Neuronal stem cell (in vitro differentiated cells): ENCODE measurements around the gene SPEM3.

Experiments
- DNase-seq: peaks from one replicate; pipeline ENCODE4 v3.0.0-alpha.2; 2013; ENCODE audit warnings: low spot score
- H2AFZ ChIP-seq: one replicate; pipeline ENCODE4 v1.6.1; 2013; ENCODE audit warnings: mild to moderate bottlenecking, low read length, inconsistent platforms
- H2AK5ac ChIP-seq: 2 replicates; pipeline ENCODE4 v1.6.1; 2013; ENCODE audit warnings: low read depth, mild to moderate bottlenecking, inconsistent platforms, low read length, moderate library complexity, mixed read lengths
- H2BK120ac ChIP-seq: 2 replicates; pipeline ENCODE4 v1.6.1; 2013; ENCODE audit warnings: low read depth, mild to moderate bottlenecking, inconsistent platforms, low read length, moderate library complexity, mixed read lengths
- H2BK12ac ChIP-seq: one replicate; pipeline ENCODE4 v1.6.1; 2013; ENCODE audit warnings: low read length, inconsistent platforms
- H2BK15ac ChIP-seq: 2 replicates; pipeline ENCODE4 v1.6.1; 2013; ENCODE audit warnings: mild to moderate bottlenecking, low read length, inconsistent platforms, mixed read lengths
- H2BK5ac ChIP-seq: one replicate; pipeline ENCODE4 v1.6.1; 2013; ENCODE audit warnings: inconsistent platforms, mild to moderate bottlenecking, low read length, moderate library complexity
- H3K14ac ChIP-seq: one replicate; pipeline ENCODE4 v1.6.1; 2013; ENCODE audit warnings: low read length, inconsistent platforms
- H3K18ac ChIP-seq: 2 replicates; pipeline ENCODE4 v1.6.1; 2013; ENCODE audit warnings: low read length, inconsistent platforms
- H3K23ac ChIP-seq: 2 replicates; pipeline ENCODE4 v1.6.1; 2013; ENCODE audit warnings: low read depth, mild to moderate bottlenecking, mixed read lengths, low read length, inconsistent platforms; ENCODE audit not compliant: poor library complexity
- H3K27ac ChIP-seq: replicated peaks from 3 replicates; pipeline ENCODE4 v1.5.1; 2013; ENCODE audit warnings: low read length, inconsistent platforms
- H3K27me3 ChIP-seq, 3 experiments: 2 replicates each; pipeline ENCODE4 v1.6.1; 2013; ENCODE audit warnings: low read length in 3 of 3, mild to moderate bottlenecking in 2 of 3, inconsistent platforms in 1 of 3, low read depth in 1 of 3, mixed read lengths in 1 of 3, moderate library complexity in 1 of 3; ENCODE audit not compliant: control insufficient read depth in 3 of 3, insufficient read depth in 3 of 3
- H3K36me3 ChIP-seq, 2 donors: replicated peaks in 1 of 2; 2 replicates each; pipeline ENCODE4 v1.6.1; 2013; ENCODE audit warnings: low read length in 2 of 2; ENCODE audit not compliant: control insufficient read depth in 2 of 2, insufficient read depth in 2 of 2
- H3K4ac ChIP-seq: 2 replicates; pipeline ENCODE4 v1.6.1; 2013; ENCODE audit warnings: inconsistent platforms, mild to moderate bottlenecking, low read length, moderate library complexity
- H3K4me1 ChIP-seq, 2 donors: 1 replicate in 1 of 2; 2 replicates in 1 of 2; pipeline ENCODE4 v1.6.1; 2013; ENCODE audit warnings: low read length in 2 of 2, low read depth in 1 of 2; ENCODE audit not compliant: control insufficient read depth in 2 of 2, insufficient read depth in 1 of 2
- H3K4me2 ChIP-seq: one replicate; pipeline ENCODE4 v1.6.1; 2013; ENCODE audit warnings: mild to moderate bottlenecking, low read length, inconsistent platforms; ENCODE audit not compliant: insufficient read depth, poor library complexity, severe bottlenecking
- H3K4me3 ChIP-seq, 2 donors: 2 replicates each; pipeline ENCODE4 v1.5.1; 2013; ENCODE audit warnings: low read length in 2 of 2, mild to moderate bottlenecking in 2 of 2, inconsistent platforms in 1 of 2, moderate library complexity in 1 of 2
- H3K79me1 ChIP-seq: one replicate; pipeline ENCODE4 v1.6.1; 2013; ENCODE audit warnings: low read depth, mild to moderate bottlenecking, inconsistent platforms, low read length, moderate library complexity
- H3K9ac ChIP-seq: one replicate; pipeline ENCODE4 v1.6.1; 2013; ENCODE audit warnings: mild to moderate bottlenecking, low read depth, low read length, inconsistent platforms; ENCODE audit not compliant: poor library complexity
- H3K9me3 ChIP-seq, 2 donors: replicated peaks in 1 of 2; 2 replicates each; pipeline versions ENCODE3 to v1.6.1; 2013; ENCODE audit warnings: low read length in 2 of 2, mild to moderate bottlenecking in 2 of 2, inconsistent platforms in 1 of 2, low read depth in 1 of 2, mixed read lengths in 1 of 2, moderate library complexity in 1 of 2; ENCODE audit not compliant: control insufficient read depth in 2 of 2, insufficient read depth in 1 of 2
- H4K8ac ChIP-seq: one replicate; pipeline ENCODE4 v1.6.1; 2013; ENCODE audit warnings: low read depth, mild to moderate bottlenecking, inconsistent platforms, low read length, moderate library complexity
- H4K91ac ChIP-seq: one replicate; pipeline ENCODE4 v1.6.1; 2013; ENCODE audit warnings: low read length, low read depth, mild to moderate bottlenecking, inconsistent platforms; ENCODE audit not compliant: poor library complexity
- WGBS, 2 donors: extraction: QIAGEN DNeasy Blood & Tissue Kit; methylation state at CpG; one replicate each; pipeline ENCODE4 v1.1.7; 2013; ENCODE audit warnings: missing lambda C conversion rate in 2 of 2, mixed read lengths in 1 of 2; ENCODE audit not compliant: insufficient read length in 2 of 2, insufficient replicate concordance in 1 of 2; ENCODE audit errors: extremely low coverage in 2 of 2; 5-methylcytosine and 5-hydroxymethylcytosine counted together

SPEM3 gene

GRCh38 chr17:7421186-7421585 lies 7.5 kb upstream of the SPEM3 start:
- Histone ChIP-seq H3K4ac (no peak overlapping the region), H4K91ac (peak overlapping the region; percentile 9), H2AK5ac (peak overlapping the region; percentile 95), H3K27me3 (no peaks in the 10 kb centered on the region), H3K14ac (no peak overlapping the region), H3K36me3 (peaks cover 12 to 25% of the 10 kb centered on the region in 2 donors), H3K9me3 (no peaks in the 10 kb centered on the region), H2BK12ac (peak overlapping the region; percentile 19), H3K4me3 (no peak overlapping the region), H4K8ac (no peak overlapping the region), H3K4me2 (no peak overlapping the region), H3K4me1 (peaks cover 26 to 38% of the 10 kb centered on the region in 2 donors), H3K27ac (no peak overlapping the region), H3K79me1 (peaks cover under 1% of the 10 kb centered on the region), H2AFZ (no peak overlapping the region), H3K9ac (no peak overlapping the region), H3K18ac (peak overlapping the region; percentile 15), H2BK15ac (peak overlapping the region; percentile 13), H3K23ac (peak overlapping the region; percentile 6), H2BK120ac (peak overlapping the region; percentile 6), H2BK5ac (no peak overlapping the region)
- whole genome bisulfite sequencing, 2 donors: no CpG with 5 or more reads among the region's 16 CpGs
- DNase-seq: no peak

DNA sequence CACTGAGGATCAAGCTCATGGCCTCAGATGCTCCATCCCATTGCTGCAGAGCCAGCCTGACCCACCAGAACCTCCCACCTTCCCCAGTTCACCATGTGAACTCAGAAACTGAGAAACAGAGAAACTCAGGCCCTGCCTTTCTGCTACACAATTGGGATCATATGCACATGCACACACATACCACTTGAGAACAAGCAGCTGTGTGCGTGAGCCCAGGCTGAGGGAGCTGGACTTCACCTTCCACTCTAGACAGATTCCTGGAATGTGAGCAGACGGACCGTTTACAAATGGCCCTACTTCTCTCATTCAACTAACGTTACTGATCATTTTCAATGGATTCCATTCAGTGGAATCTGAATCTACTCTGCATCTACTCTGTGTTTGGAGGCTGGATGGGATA lies 5.0 kb upstream of the SPEM3 start:
- no peak overlapping the region for H2BK15ac ChIP-seq
- no peaks in the 10 kb centered on the region for H3K9me3 ChIP-seq
- DNase-seq: no peak
- H3K14ac ChIP-seq: no peak overlapping the region
- H3K36me3 ChIP-seq: peaks cover 0 to 3% of the 10 kb centered on the region in 2 donors
- H3K4me2 ChIP-seq: no peak overlapping the region
- peaks cover 3% of the 10 kb centered on the region for H3K79me1 ChIP-seq
- no peak overlapping the region for H3K4me3 ChIP-seq
- no peak overlapping the region for H3K4ac ChIP-seq
- no peak overlapping the region for H4K91ac ChIP-seq
- H3K23ac ChIP-seq: no peak overlapping the region
- no peak overlapping the region for H4K8ac ChIP-seq
- WGBS, 2 donors: no CpG with 5 or more reads among the region's 4 CpGs
- no peak overlapping the region for H3K18ac ChIP-seq
- H3K9ac ChIP-seq: no peak overlapping the region
- no peak overlapping the region for H2AK5ac ChIP-seq
- no peaks in the 10 kb centered on the region for H3K27me3 ChIP-seq
- no peak overlapping the region for H2BK12ac ChIP-seq
- H2BK120ac ChIP-seq: no peak overlapping the region
- no peak overlapping the region for H3K27ac ChIP-seq
- H2AFZ ChIP-seq: no peak overlapping the region
- peaks cover 20 to 28% of the 10 kb centered on the region in 2 donors for H3K4me1 ChIP-seq
- H2BK5ac ChIP-seq: no peak overlapping the region

DNA sequence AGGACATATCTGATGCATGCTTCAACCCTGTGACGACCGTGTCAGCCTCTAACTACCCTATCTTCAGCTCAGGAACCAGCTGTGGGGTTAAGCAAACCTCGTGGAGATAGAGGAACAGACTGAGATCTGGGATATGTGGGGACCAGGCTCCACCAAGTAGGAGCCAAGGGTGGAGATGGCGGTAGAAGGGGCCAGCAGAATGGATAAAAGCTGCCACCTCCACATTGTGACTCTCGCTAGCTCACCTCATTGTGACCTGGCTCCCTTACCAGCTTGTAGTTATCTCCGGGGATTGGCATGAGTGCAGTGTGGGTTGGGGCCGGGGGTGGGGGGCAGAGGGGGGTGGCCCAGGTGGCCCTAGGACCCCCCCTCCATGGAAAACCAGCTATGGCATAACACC lies 3.3 kb upstream of the SPEM3 start, which contains the start of gene SPEM2:
TSS of gene SPEM2 (plus strand) at position 301 of the 400 bp plus-strand sequence. CDS start at position 374, 73 bp downstream.
- Histone ChIP-seq H4K91ac (no peak within 1 kb of the TSS), H3K23ac (peak within 1 kb of the TSS; percentile 55), H3K4me3 (peak within 1 kb of the TSS in 1 of 2 donors; percentile 35), H3K36me3 (no peaks in the 10 kb centered on the region), H2BK15ac (peak within 1 kb of the TSS; percentile 87), H3K4me1 (peaks cover 6 to 13% of the 10 kb centered on the region in 2 donors), H2BK5ac (peak within 1 kb of the TSS; percentile 39), H4K8ac (no peak within 1 kb of the TSS), H3K9me3 (no peaks in the 10 kb centered on the region), H3K9ac (no peak within 1 kb of the TSS), H3K27me3 (no peaks in the 10 kb centered on the region), H3K14ac (peak within 1 kb of the TSS; percentile 56), H2AK5ac (peak within 1 kb of the TSS; percentile 70), H3K4ac (no peak within 1 kb of the TSS), H2BK120ac (no peak within 1 kb of the TSS), H3K27ac (no peak within 1 kb of the TSS), H3K18ac (peak within 1 kb of the TSS; percentile 38), H3K79me1 (peaks cover 3% of the 10 kb centered on the region), H3K4me2 (no peak within 1 kb of the TSS), H2BK12ac (no peak within 1 kb of the TSS), H2AFZ (no peak within 1 kb of the TSS)
- no peak for DNase-seq
- no CpG with 5 or more reads among the region's 7 CpGs for WGBS, 2 donors

DNA sequence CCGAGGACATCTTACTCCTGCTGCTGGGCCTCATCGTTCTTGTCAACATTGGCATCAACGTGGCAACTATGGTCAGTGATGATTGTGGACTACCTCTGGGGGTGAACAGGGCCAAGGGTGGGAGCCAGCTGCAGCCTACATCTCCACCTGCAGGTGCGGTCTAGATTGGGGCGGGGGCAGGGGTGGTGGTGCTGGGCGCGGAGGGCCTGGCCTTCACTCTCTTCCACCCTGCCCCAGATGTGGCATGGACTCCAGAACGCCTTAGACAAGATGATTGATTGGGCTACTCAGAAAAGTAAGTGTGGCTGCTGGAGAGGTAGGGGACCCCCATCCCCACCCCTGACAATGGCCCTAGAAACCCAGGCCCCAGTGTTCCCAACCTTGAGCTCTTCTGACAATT lies 2.9 kb upstream of the SPEM3 start:
- DNase-seq: no peak
- H3K14ac ChIP-seq: no peak overlapping the region
- H2AK5ac ChIP-seq: peak overlapping the region; percentile 70
- H3K9me3 ChIP-seq: no peaks in the 10 kb centered on the region
- no peak overlapping the region for H2BK120ac ChIP-seq
- no peak overlapping the region for H2BK15ac ChIP-seq
- H3K79me1 ChIP-seq: peaks cover 3% of the 10 kb centered on the region
- H2AFZ ChIP-seq: no peak overlapping the region
- H2BK5ac ChIP-seq: peak overlapping the region; percentile 39
- H3K36me3 ChIP-seq: no peaks in the 10 kb centered on the region
- H2BK12ac ChIP-seq: no peak overlapping the region
- H3K4me1 ChIP-seq: peaks cover 2 to 9% of the 10 kb centered on the region in 2 donors
- no CpG with 5 or more reads among the region's 8 CpGs for WGBS, 2 donors
- no peak overlapping the region for H3K9ac ChIP-seq
- H3K18ac ChIP-seq: no peak overlapping the region
- no peak overlapping the region for H4K8ac ChIP-seq
- no peak overlapping the region for H4K91ac ChIP-seq
- H3K27ac ChIP-seq: no peak overlapping the region
- no peak overlapping the region for H3K4ac ChIP-seq
- no peak overlapping the region for H3K23ac ChIP-seq
- H3K4me2 ChIP-seq: no peak overlapping the region
- no peaks in the 10 kb centered on the region for H3K27me3 ChIP-seq
- H3K4me3 ChIP-seq: no peak overlapping the region
